Peyer's patch (tissue), 4 donors: Measurements from ENCODE around the gene TEC. TPM values are rescaled to one million over a fixed set of nuclear protein-coding genes. Genes with fewer than 3 reads are reported as not detected.

Experiments used
- DNase-seq, 3 donors: peaks; one replicate each; pipeline ENCODE4 v3.0.0-alpha.2; 2017 to 2019
- H3K27ac ChIP-seq, 4 donors: fragments of 200-600 bp; sonication (generic); one replicate each; pipeline ENCODE4 v1.5.1; 2016 to 2019
- H3K27me3 ChIP-seq, 2 donors: fragments of 200-600 bp; sonication (generic); one replicate each; pipeline ENCODE4 v1.5.1; 2019
- H3K36me3 ChIP-seq, 3 donors: fragments of 200-600 bp; sonication (generic); one replicate each; pipeline ENCODE4 v1.5.1; 2016 to 2019
- H3K4me1 ChIP-seq, 4 donors: fragments of 200-600 bp; sonication (generic); one replicate each; pipeline ENCODE4 v1.5.1; 2016 to 2019
- H3K4me3 ChIP-seq, 4 donors: fragments of 200-600 bp; sonication (generic); 1 replicate in 3 of 4; 2 replicates in 1 of 4; pipeline ENCODE4 v1.5.1; 2016 to 2019; ENCODE audit warnings: mild to moderate bottlenecking in 1 of 4
- H3K9me3 ChIP-seq, 4 donors: fragments of 200-600 bp; sonication (generic); one replicate each; pipeline ENCODE4 v1.5.1; 2016 to 2019; ENCODE audit warnings: mild to moderate bottlenecking in 1 of 4
- CTCF ChIP-seq, 6 experiments: fragments of 450-650 bp in 4 of 6; fragments of 200-600 bp in 2 of 6; sonication (generic) in 1 of 6; IDR thresholded peaks; one replicate each; pipeline ENCODE4 v1.5.1; 2017 to 2019; ENCODE audit warnings: antibody characterized with exemption in 6 of 6, mild to moderate bottlenecking in 3 of 6, moderate library complexity in 1 of 6
- POLR2A ChIP-seq, 2 donors: fragments of 450-650 bp; IDR thresholded peaks; one replicate each; pipeline ENCODE4 v1.5.1; 2017; ENCODE audit warnings: antibody characterized with exemption in 2 of 2, mild to moderate bottlenecking in 2 of 2, moderate library complexity in 2 of 2
- total RNA-seq, 4 donors: library from RNA; depleted of rRNA; stranded (reverse); fragments of >200 nt; gene quantifications; one replicate each; pipeline ENCODE4 v1.1.0, GENCODE V29; 2016

TEC gene
- total RNA-seq, 4 donors from 2014 or later: 5.3 to 13.0 (median 10.2) TPM

- TF ChIP-seq CTCF (IDR thresholded peaks at IDR 0.05): no peak
- no peak for TF ChIP-seq POLR2A (IDR thresholded peaks at IDR 0.05)
- Histone ChIP-seq H3K4me3 (no peak overlapping the region), H3K4me1 (no peaks in the 10 kb centered on the region), H3K36me3 (no peaks in the 10 kb centered on the region), H3K27ac (no peak overlapping the region), H3K27me3 (no peaks in the 10 kb centered on the region), H3K9me3 (no peaks in the 10 kb centered on the region)
- DNase-seq: no peak
These were observed 25.0 kb downstream of the TEC start for GRCh38 chr4:48244665-48245064.

GRCh38 chr4:48243887-48244286, 25.8 kb downstream of the TEC start:
- DNase-seq: no peak
- Histone ChIP-seq H3K27ac (no peak overlapping the region), H3K27me3 (no peaks in the 10 kb centered on the region), H3K4me3 (no peak overlapping the region), H3K4me1 (no peaks in the 10 kb centered on the region), H3K36me3 (no peaks in the 10 kb centered on the region), H3K9me3 (no peaks in the 10 kb centered on the region)
- TF ChIP-seq POLR2A (IDR thresholded peaks at IDR 0.05) (no peak), CTCF (IDR thresholded peaks at IDR 0.05) (no peak)

- H3K4me1 ChIP-seq: peaks cover 0 to 2% (median 0%) of the 10 kb centered on the region in 4 donors
- no peak for DNase-seq
- no peaks in the 10 kb centered on the region for H3K36me3 ChIP-seq
- TF ChIP-seq CTCF (IDR thresholded peaks at IDR 0.05) (no peak), POLR2A (IDR thresholded peaks at IDR 0.05) (no peak)
- H3K4me3 ChIP-seq: no peak overlapping the region
- H3K27me3 ChIP-seq: no peaks in the 10 kb centered on the region
- no peak overlapping the region for H3K27ac ChIP-seq
- H3K9me3 ChIP-seq: no peaks in the 10 kb centered on the region
These were observed 26.2 kb downstream of the TEC start for GRCh38 chr4:48243429-48243828.

- Histone ChIP-seq H3K4me3 (no peak overlapping the region), H3K36me3 (no peaks in the 10 kb centered on the region), H3K9me3 (no peaks in the 10 kb centered on the region), H3K4me1 (peaks cover 0 to 8% (median 0%) of the 10 kb centered on the region in 4 donors), H3K27ac (no peak overlapping the region), H3K27me3 (no peaks in the 10 kb centered on the region)
- TF ChIP-seq POLR2A (IDR thresholded peaks at IDR 0.05): no peak
- no peak for TF ChIP-seq CTCF (IDR thresholded peaks at IDR 0.05)
- no peak for DNase-seq
These were observed 27.0 kb downstream of the TEC start for GRCh38 chr4:48242511-48243195.

- Histone ChIP-seq H3K27me3 (no peaks in the 10 kb centered on the region), H3K4me3 (no peak overlapping the region), H3K4me1 (peaks cover 0 to 8% (median 0%) of the 10 kb centered on the region in 4 donors), H3K27ac (no peak overlapping the region), H3K36me3 (no peaks in the 10 kb centered on the region), H3K9me3 (no peaks in the 10 kb centered on the region)
- no peak for TF ChIP-seq CTCF (IDR thresholded peaks at IDR 0.05)
- no peak for TF ChIP-seq POLR2A (IDR thresholded peaks at IDR 0.05)
- no peak for DNase-seq
These were observed 27.9 kb downstream of the TEC start for GRCh38 chr4:48241731-48242130.
